Motor neuron (in vitro differentiated cells): Measurements from ENCODE around the gene CAPS. TPM values are rescaled to one million over a fixed set of nuclear protein-coding genes. Genes with fewer than 3 reads are reported as not detected.

Experiments used
- ATAC-seq, 8 experiments: fragments of 200-7000 bp; cut with Tn5 transposase; replicated peaks in 6 of 8; 2 replicates each; pipeline ENCODE4 v1.8.0; 2021; ENCODE audit warnings: mild to moderate bottlenecking in 8 of 8, moderate library complexity in 8 of 8
- H3K27ac ChIP-seq, 2 donors: fragments of 250-450 bp; sonication (Bioruptor Pico); 2 replicates each; pipeline ENCODE4 v1.9.0; 2021; ENCODE audit warnings: antibody characterized with exemption in 2 of 2, mild to moderate bottlenecking in 2 of 2, moderate library complexity in 1 of 2
- H3K4me1 ChIP-seq, 2 donors: fragments of 250-450 bp; sonication (Bioruptor Pico); replicated peaks in 1 of 2; 2 replicates each; pipeline ENCODE4 v1.6.1; 2021; ENCODE audit warnings: antibody characterized with exemption in 2 of 2, mild to moderate bottlenecking in 2 of 2, moderate library complexity in 1 of 2
- H3K4me3 ChIP-seq, 5 donors: fragments of 250-450 bp; sonication (Bioruptor Pico); 2 replicates each; pipeline ENCODE4 v1.9.0; 2021; ENCODE audit warnings: antibody characterized with exemption in 5 of 5, mild to moderate bottlenecking in 5 of 5, moderate library complexity in 4 of 5
- WGBS, 10 experiments: fragments of 450-650 bp; shearing (Covaris generic); methylation state at CpG; one replicate each; pipeline ENCODE4 v1.0.0; 2022; 5-methylcytosine and 5-hydroxymethylcytosine counted together
- in situ Hi-C, 9 experiments: fragments of 400-800 bp; cut with MboI; loops; one replicate each; pipeline ENCODE4 v1.15.0; 2021; ENCODE audit warnings: low sequenced_read_pairs in 9 of 9, low pct_unique_long_range_greater_than_20kb in 2 of 9; ENCODE audit not compliant: unreplicated experiment in 9 of 9
- total RNA-seq, 8 experiments: library from RNA; unstranded; fragments of 300-600 nt; gene quantifications; 2 replicates each; pipeline versions ENCODE4 v1.2.3 to v1.2.4, GENCODE V29; 2022

Gene CAPS
- total RNA-seq, 8 experiments from 2014 or later = 3.1 to 62.5 (median 8.0) TPM

- in situ Hi-C loops = no loop called here
- ATAC-seq = peak; percentile 73 to 84 (median 82)
- Histone ChIP-seq H3K4me1 (peaks cover 8% of the 10 kb centered on the region in 2 donors), H3K4me3 (peak within 1 kb of the TSS; percentile 88 to 99 (median 89)), H3K27ac (peak within 1 kb of the TSS; percentile 92 to 97)
- 0% methylated on average over 1 to 7 of the region's 61 CpGs; no CpG with 5 or more reads in 6 of the 10 experiments for WGBS, 10 experiments
Measured at GRCh38 chr19:5904352-5905113, 9.5 kb upstream of the CAPS start, which contains the start of gene VMAC. Gene VMAC, plus strand, starts transcription at chr19:5904872. Its CDS starts 19 bp downstream, at chr19:5904891.

DNA sequence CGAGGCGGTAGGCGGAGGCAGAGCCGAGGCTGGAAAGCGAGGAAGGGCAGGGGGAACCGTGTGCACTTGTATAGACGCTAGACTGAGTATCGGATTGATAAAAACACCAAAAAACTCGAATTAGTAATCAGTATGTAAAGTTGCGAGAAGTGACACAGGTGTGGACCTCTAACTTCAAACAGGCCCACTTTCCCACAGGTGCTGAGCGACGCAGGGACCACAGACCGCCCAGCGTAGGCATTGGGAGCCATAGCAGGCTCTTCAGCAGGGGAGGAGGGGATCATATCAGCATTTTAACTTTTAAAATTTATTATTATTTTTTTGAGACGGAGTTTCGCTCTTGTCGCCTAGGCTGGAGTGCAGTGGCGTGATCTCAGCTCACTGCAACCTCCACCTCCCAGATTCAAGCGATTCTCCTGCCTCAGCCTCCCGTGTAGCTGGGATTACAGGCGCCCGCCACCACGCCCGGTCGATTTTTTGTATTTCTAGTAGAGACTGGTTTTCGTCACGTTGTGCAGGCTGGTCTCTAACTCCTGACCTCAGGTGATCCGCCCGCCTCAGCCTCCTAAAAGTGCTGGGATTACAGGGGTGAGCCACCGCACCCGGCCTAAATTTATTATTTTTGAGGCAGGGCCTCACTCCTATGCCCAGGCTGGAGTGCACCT is 8.8 kb upstream of the CAPS start:
- no peak for ATAC-seq
- in situ Hi-C loops = no loop called here
- Histone ChIP-seq H3K27ac (peak overlapping the region; percentile 71 to 76), H3K4me3 (peak overlapping the region; percentile 88 to 99 (median 89)), H3K4me1 (peaks cover 13 to 15% of the 10 kb centered on the region in 2 donors)
- 5 to 90% (median 31%) methylated on average over 4 to 8 of the region's 31 CpGs; no CpG with 5 or more reads in 3 of the 10 experiments for WGBS, 10 experiments

- Histone ChIP-seq H3K4me3 (no peak overlapping the region), H3K27ac (no peak overlapping the region), H3K4me1 (peaks cover 16 to 19% of the 10 kb centered on the region in 2 donors)
- in situ Hi-C loops = no loop called here
- WGBS, 10 experiments = 11 to 100% (median 72%) methylated on average over 1 to 3 of the region's 5 CpGs; no CpG with 5 or more reads in 6 of the 10 experiments
- ATAC-seq = no peak
Measured at GRCh38 chr19:5907241-5907640, 6.8 kb upstream of the CAPS start.

DNA sequence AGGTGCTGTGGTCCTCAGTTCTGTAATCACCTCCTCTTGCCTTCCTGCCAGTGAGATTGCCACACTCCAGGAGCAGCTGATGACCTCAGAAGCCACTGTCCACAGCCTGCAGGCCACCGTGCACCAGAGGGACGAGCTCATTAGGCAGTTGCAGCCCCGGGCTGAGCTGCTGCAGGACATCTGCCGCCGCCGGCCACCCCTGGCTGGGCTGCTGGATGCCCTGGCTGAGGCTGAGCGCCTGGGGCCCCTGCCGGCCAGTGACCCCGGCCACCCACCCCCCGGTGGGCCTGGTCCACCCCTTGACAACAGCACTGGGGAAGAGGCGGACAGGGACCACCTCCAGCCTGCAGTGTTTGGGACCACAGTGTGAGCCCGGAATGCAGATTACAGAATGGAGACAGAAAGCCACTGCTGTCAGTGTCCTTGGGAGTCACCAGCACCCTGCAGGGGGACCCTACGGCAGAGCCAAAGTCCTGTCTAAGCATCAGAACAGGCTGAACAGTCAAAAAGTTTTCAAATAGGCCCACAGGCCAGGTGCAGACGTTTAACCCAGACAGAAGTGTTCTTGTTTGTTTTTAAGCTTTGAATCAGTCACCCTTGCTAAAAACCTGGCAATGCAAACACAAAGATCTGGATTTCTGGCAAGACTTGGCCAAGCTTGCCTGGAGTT is 5.1 kb upstream of the CAPS start:
- H3K27ac ChIP-seq = peak overlapping the region in 1 of 2 donors; percentile 48
- no peak for ATAC-seq
- H3K4me3 ChIP-seq = no peak overlapping the region
- in situ Hi-C loops = no loop called here
- peaks cover 12 to 14% of the 10 kb centered on the region in 2 donors for H3K4me1 ChIP-seq
- WGBS, 10 experiments = 33 to 53% (median 42%) methylated on average over 1 to 8 of the region's 14 CpGs; no CpG with 5 or more reads in 6 of the 10 experiments

DNA sequence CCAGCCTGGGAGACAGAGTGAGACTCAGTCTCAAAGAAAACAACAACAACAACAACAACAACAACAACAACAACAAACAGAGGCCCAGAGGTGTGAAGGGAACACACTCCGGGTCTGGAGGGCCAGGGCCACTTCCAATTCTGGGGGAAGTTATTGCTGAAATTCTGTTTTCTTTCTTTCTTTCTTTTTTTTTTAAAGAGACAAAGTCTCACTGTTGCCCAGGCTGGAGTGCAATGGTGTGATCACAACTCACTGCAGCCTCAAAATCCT is 3.5 kb upstream of the CAPS start:
- no peak for ATAC-seq
- H3K4me1 ChIP-seq = peaks cover 9 to 22% of the 10 kb centered on the region in 2 donors
- in situ Hi-C loops = no loop called here
- no peak overlapping the region for H3K27ac ChIP-seq
- H3K4me3 ChIP-seq = no peak overlapping the region
- WGBS, 10 experiments = 80 to 100% (median 89%) methylated on average over 1 of the region's 1 CpG; no CpG with 5 or more reads in 7 of the 10 experiments

DNA sequence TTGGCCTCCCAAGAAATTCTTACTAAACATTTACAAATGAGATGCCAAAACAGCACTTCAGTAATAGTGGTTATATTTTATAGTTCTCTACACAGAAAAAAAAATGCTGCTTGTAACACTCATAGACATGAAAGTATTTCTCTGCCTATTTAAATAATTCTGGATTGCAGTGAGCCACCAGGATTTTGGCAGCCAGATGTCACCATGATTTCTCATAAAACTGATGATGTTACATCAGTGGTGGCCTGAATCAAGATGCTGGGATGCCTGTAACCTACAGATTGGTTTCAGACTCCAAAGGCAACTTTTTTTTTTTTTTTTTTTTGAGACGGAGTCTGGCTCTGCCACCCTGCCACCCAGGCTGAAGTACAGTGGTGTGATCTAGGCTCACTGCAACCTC is 2.7 kb upstream of the CAPS start:
- H3K4me3 ChIP-seq = no peak overlapping the region
- H3K4me1 ChIP-seq = peaks cover 9 to 28% of the 10 kb centered on the region in 2 donors
- in situ Hi-C loops = no loop called here
- WGBS, 10 experiments = 17 to 100% (median 100%) methylated on average over 1 of the region's 1 CpG; no CpG with 5 or more reads in 7 of the 10 experiments
- H3K27ac ChIP-seq = no peak overlapping the region
- ATAC-seq = no peak

GRCh38 chr19:5914358-5914774 is 312 bp downstream of the CAPS start:
- 60 to 97% methylated on average over 1 to 6 of the region's 22 CpGs; no CpG with 5 or more reads in 8 of the 10 experiments for WGBS, 10 experiments
- H3K27ac ChIP-seq = no peak overlapping the region
- peak in 4 of 8 experiments; percentile 3 to 50 (median 24) for ATAC-seq

DNA sequence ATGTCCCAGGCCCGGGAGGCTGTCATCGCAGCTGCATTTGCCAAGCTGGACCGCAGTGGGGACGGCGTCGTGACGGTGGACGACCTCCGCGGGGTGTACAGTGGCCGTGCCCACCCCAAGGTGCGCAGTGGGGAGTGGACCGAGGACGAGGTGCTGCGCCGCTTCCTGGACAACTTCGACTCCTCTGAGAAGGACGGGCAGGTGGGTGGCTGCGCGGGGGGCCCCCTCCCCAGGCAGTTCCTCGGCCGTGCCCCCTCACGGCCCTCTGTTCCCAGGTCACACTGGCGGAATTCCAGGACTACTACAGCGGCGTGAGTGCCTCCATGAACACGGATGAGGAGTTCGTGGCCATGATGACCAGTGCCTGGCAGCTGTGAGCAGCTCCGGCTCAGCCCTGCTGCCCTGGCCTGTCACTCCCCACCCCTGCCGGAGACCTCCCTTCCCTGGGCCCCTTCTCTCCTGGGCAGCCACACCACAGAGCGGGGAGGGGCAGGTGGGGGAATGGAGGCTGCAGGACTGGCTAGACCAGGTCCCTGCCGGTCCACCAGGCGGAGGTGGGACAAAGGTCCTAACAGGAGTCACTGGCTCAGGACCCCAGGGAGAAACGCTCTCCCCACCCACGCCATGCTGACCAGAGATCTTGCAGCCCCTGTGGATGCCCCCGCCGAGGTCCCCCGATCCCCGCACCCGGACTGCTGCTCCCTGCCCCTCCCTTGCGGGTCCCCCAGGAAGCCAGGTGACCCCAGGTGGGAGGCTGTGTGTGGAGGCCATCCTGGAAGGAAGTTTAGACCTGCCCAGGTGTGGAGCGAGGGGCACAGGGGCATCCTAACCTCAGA is 1.1 kb downstream of the CAPS start:
- WGBS, 10 experiments = 60% methylated on average over 1 of the region's 42 CpGs; no CpG with 5 or more reads in 9 of the 10 experiments
- peak overlapping the region in 1 of 2 donors; percentile 43 for H3K27ac ChIP-seq
- no peak overlapping the region for H3K4me3 ChIP-seq
- H3K4me1 ChIP-seq = peaks cover 4 to 19% of the 10 kb centered on the region in 2 donors
- in situ Hi-C loops = no loop called here
- peak in 5 of 8 experiments; percentile 74 to 84 (median 76) for ATAC-seq

More at GRCh38 chr19:5914358-5914774, 312 bp downstream of the CAPS start:
- Histone ChIP-seq H3K4me1 (peaks cover 9 to 27% of the 10 kb centered on the region in 2 donors), H3K4me3 (no peak overlapping the region)
- in situ Hi-C loops = no loop called here

DNA sequence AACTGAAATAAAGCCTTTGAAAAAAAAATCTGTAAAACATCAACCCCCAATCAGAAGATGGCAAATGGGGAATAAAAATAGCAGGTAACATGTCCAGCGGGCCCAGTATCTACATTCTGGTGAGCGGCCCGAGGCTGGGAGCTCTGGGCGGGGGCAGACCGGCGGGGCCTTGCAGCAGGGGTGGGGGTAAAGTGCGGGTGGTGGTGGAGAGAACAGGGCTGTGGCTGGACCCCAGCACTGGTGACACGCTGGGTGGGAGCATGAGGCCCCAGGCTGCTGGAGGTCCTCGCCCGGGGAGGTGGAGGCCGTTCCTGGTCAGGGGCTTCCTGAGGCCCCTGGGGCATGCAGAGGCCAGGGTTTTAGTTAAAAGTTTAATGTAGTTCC is 1.7 kb downstream of the CAPS start:
- peaks cover under 1 to 14% of the 10 kb centered on the region in 2 donors for H3K4me1 ChIP-seq
- in situ Hi-C loops = no loop called here
- WGBS, 10 experiments = no CpG with 5 or more reads among the region's 11 CpGs
- ATAC-seq = peak in 2 of 8 experiments; percentile 14 to 28
- no peak overlapping the region for H3K4me3 ChIP-seq
- H3K27ac ChIP-seq = peak overlapping the region in 1 of 2 donors; percentile 43

- H3K27ac ChIP-seq = no peak overlapping the region
- in situ Hi-C loops = no loop called here
- peaks cover 0 to 14% of the 10 kb centered on the region in 2 donors for H3K4me1 ChIP-seq
- 15 to 100% (median 80%) methylated on average over 2 to 4 of the region's 14 CpGs; no CpG with 5 or more reads in 5 of the 10 experiments for WGBS, 10 experiments
- no peak overlapping the region for H3K4me3 ChIP-seq
- ATAC-seq = peak in 3 of 8 experiments; percentile 1 to 38 (median 24)
Measured at GRCh38 chr19:5916181-5916708, 2.2 kb downstream of the CAPS start.

GRCh38 chr19:5917431-5918107 is 3.5 kb downstream of the CAPS start:
- no peak for ATAC-seq
- H3K4me1 ChIP-seq = peaks cover 0 to 14% of the 10 kb centered on the region in 2 donors
- WGBS, 10 experiments = 80 to 100% (median 100%) methylated on average over 1 to 2 of the region's 36 CpGs; no CpG with 5 or more reads in 7 of the 10 experiments
- H3K4me3 ChIP-seq = no peak overlapping the region
- in situ Hi-C loops = no loop called here
- no peak overlapping the region for H3K27ac ChIP-seq
